Uterus (tissue), 2 donors: Measurements from ENCODE around the gene SV2B.

Experiments used
- POLR2A ChIP-seq, 2 donors: fragments of 450-650 bp; IDR thresholded peaks; one replicate each; pipeline ENCODE4 v1.6.1; 2016; ENCODE audit warnings: antibody characterized with exemption in 2 of 2, mild to moderate bottlenecking in 1 of 2, moderate library complexity in 1 of 2
- TF ChIP-seq, protein P1 (sequence below), 4 experiments: fragments of 200-600 bp in 2 of 4; fragments of 450-650 bp in 2 of 4; sonication (generic) in 2 of 4; IDR thresholded peaks; one replicate each; pipeline ENCODE4 v1.5.1; 2016 to 2019; ENCODE audit warnings: antibody characterized with exemption in 4 of 4, mild to moderate bottlenecking in 2 of 4, moderate library complexity in 1 of 4

DNA sequence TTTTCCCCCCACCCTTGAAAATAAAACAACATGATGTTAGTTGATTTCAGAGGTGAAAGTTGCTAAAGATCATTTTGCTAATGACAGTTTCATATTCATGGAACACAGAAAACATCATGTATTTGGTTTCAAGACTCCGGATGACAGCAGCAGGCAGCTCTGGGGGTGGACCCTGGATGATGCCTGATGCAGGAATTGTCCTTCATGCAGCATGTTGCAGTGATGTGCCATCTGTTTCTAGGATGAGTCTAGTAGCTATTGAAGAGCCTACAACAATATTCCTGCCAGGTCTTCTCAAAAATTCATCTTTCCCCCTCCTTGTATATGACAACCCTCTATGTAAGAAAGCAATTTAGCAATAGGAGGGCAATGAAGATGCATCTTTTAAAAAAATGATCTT is 108.3 kb downstream of the SV2B start:
- TF ChIP-seq, protein P1, sequence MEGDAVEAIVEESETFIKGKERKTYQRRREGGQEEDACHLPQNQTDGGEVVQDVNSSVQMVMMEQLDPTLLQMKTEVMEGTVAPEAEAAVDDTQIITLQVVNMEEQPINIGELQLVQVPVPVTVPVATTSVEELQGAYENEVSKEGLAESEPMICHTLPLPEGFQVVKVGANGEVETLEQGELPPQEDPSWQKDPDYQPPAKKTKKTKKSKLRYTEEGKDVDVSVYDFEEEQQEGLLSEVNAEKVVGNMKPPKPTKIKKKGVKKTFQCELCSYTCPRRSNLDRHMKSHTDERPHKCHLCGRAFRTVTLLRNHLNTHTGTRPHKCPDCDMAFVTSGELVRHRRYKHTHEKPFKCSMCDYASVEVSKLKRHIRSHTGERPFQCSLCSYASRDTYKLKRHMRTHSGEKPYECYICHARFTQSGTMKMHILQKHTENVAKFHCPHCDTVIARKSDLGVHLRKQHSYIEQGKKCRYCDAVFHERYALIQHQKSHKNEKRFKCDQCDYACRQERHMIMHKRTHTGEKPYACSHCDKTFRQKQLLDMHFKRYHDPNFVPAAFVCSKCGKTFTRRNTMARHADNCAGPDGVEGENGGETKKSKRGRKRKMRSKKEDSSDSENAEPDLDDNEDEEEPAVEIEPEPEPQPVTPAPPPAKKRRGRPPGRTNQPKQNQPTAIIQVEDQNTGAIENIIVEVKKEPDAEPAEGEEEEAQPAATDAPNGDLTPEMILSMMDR (IDR thresholded peaks at IDR 0.05), result no peak
- TF ChIP-seq POLR2A (IDR thresholded peaks at IDR 0.05), result no peak
